HG03159 (cell line): ENCODE data around the gene DCAF8.
"Not testable (repeated sequence)": the region's sequence is repeated elsewhere in the genome, so short reads cannot be mapped to it uniquely, and the experiment has no call there.

Experiments used
- ATAC-seq: cut with Tn5 transposase; IDR thresholded peaks from one replicate; pipeline ENCODE4 v1.9.1; 2021; ENCODE audit warnings: mild to moderate bottlenecking, moderate library complexity; ENCODE audit not compliant: unreplicated experiment

DCAF8 gene

GRCh38 chr1:160261893-160262794, at the start of gene DCAF8:
Gene DCAF8, minus strand, starts transcription at chr1:160262549. Its CDS starts 18,541 bp downstream, at chr1:160244008.
- peak; percentile 73 for ATAC-seq

- no peak for ATAC-seq
These were observed 47.2 kb upstream of the DCAF8 start for GRCh38 chr1:160309571-160309970.

GRCh38 chr1:160309185-160309557, 46.8 kb upstream of the DCAF8 start:
- no peak for ATAC-seq

GRCh38 chr1:160308451-160309184, 46.3 kb upstream of the DCAF8 start:
- no peak for ATAC-seq

GRCh38 chr1:160307118-160307791, 44.9 kb upstream of the DCAF8 start:
- ATAC-seq: no peak

GRCh38 chr1:160300173-160300572, 37.8 kb upstream of the DCAF8 start:
- no peak for ATAC-seq

- ATAC-seq: no peak
These were observed 33.7 kb upstream of the DCAF8 start for GRCh38 chr1:160296036-160296435.

GRCh38 chr1:160293020-160293968, 30.9 kb upstream of the DCAF8 start:
- no peak for ATAC-seq

GRCh38 chr1:160291248-160292220, 29.2 kb upstream of the DCAF8 start:
- peak; percentile 77 for ATAC-seq

- not testable (repeated sequence) for ATAC-seq
These were observed 25.4 kb upstream of the DCAF8 start for GRCh38 chr1:160287769-160288168.

- no peak for ATAC-seq
These were observed 23.2 kb upstream of the DCAF8 start for GRCh38 chr1:160285506-160285905.

GRCh38 chr1:160284782-160285344, 22.5 kb upstream of the DCAF8 start, which contains the start of gene PEX19:
Gene PEX19, minus strand, starts transcription at chr1:160285133. Its CDS starts 9 bp downstream, at chr1:160285124.
- peak; percentile 94 for ATAC-seq

GRCh38 chr1:160284220-160284781, 22.0 kb upstream of the DCAF8 start:
- ATAC-seq: no peak

GRCh38 chr1:160282807-160283206, 20.5 kb upstream of the DCAF8 start:
- ATAC-seq: no peak

GRCh38 chr1:160277987-160278386, 15.6 kb upstream of the DCAF8 start:
- no peak for ATAC-seq

GRCh38 chr1:160277330-160277729, 15.0 kb upstream of the DCAF8 start:
- no peak for ATAC-seq

GRCh38 chr1:160271025-160271424, 8.7 kb upstream of the DCAF8 start:
- ATAC-seq: no peak

- ATAC-seq: no peak
These were observed 5.1 kb upstream of the DCAF8 start for GRCh38 chr1:160267284-160267991.
